SK-N-MC (cell line): ENCODE data around the gene TRMT2A.

ENCODE experiments used
- EZH2 ChIP-seq: fragments of 200-600 bp; sonication (generic); IDR thresholded peaks from one replicate; pipeline ENCODE4 v1.6.1; 2017; ENCODE audit warnings: antibody characterized with exemption
- POLR2AphosphoS5 ChIP-seq: IDR thresholded peaks from 2 replicates; pipeline ENCODE4 v1.6.1; 2012; ENCODE audit warnings: mild to moderate bottlenecking, low read depth, low read length, borderline replicate concordance

DNA sequence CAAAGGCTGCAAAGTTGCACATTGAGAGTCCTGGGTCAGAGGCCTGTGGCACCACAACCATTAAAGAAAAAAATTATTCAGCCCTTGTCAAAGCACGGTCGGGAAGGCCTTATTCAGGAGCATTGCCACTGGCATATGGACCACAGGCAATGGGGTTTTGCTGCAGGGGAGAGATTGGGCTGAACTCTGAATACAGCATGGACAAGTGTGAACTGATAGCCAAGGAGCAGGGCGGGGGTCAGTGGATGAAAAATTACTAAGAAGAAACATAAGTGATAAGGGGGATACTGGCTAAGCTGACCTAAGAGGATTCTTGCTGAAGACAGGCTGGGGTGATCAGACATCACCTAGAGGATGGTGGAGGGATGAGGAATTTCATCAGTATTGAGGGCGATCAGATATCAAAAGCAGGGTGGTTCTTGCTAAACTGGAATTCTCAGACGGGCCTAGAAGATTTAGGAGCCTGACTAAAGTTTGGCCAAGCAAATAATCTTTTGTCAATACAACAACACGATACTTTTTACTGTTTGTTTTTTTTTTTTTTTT, 40.3 kb downstream of the TRMT2A start:
- no peak for TF ChIP-seq EZH2
- TF ChIP-seq POLR2AphosphoS5: no peak
